Measurements from ENCODE around the gene CALN1.

DNA sequence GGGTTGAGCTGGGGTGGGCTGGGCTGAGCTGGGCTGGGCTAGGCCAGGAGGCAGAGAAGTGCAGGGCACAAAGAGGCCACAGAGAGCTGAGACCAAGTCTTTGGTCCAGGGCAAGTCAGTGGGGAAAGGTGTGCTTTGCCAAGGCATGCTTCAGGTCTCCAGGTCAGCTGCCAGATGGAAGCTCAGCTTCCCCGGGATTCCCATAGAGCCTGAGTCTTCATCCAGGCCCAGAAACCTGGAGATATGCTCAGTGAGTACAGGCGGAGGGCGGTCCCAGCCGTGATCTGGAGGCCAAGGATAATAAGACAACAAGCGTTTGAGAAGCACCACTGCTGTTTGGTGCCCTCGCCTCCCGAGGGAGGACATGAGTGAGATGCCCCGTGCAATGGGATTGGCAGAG, 4.7 kb upstream of the CALN1 start:
- TF ChIP-seq POLR2A (IDR thresholded peaks at IDR 0.05; ENCODE audit: low read depth, low read length) (no peak), POLR2AphosphoS5 (IDR thresholded peaks at IDR 0.05; ENCODE audit: low read depth, low read length) (no peak)
